ENCODE results near the gene FECH.
A peak's percentile ranks its signal among the peaks of the same experiment; 100 is the strongest.

FECH gene

GRCh38 chr18:57581301-57581934, 5.1 kb downstream of the FECH start:
- DNase-seq (ENCODE audit: low spot score), result no peak

GRCh38 chr18:57579934-57580333, 6.6 kb downstream of the FECH start:
- no peak for DNase-seq (ENCODE audit: low spot score)

GRCh38 chr18:57576316-57576715, 10.2 kb downstream of the FECH start:
- DNase-seq (ENCODE audit: low spot score), result no peak

DNA sequence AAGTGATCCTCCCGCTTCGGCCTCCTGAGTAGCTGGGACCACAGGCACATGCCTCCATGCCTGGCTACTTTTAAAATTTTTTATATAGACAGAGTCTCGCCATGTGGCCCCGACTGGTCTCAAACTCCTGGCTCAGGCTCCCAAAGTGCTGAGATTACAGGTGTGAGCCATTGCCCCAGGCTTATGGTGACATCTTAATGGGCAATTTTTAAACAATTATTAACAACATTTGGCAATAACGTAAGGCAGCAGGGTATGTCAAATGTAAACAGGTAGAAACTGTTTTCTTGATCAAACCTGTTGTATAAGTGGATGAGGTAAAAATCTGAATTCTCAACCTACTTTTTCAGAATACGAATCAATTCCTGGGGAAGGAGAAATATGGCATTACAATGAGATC, 11.0 kb downstream of the FECH start:
- no peak for DNase-seq (ENCODE audit: low spot score)

GRCh38 chr18:57574866-57575265, 11.6 kb downstream of the FECH start:
- DNase-seq (ENCODE audit: low spot score), result peak; percentile 58

- no peak for DNase-seq (ENCODE audit: low spot score)
These were observed 16.3 kb downstream of the FECH start for GRCh38 chr18:57570162-57570561.

DNA sequence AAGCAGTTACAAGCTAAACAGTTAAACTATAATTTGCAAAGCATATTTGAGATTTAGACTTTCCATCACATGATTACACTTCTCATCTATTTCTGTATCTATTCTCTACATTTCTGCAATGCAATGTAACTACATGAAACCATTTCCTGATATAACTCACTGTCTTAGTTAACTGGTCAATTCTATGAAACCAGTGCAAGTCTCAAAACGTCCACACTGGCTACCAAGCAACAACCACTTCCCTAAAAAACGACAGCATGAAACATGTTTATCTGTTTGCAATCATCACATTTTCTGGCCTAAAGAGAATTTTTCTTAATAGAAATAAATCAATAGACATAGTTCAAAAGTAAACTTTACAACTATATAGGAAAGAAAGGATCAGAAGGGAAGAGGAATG, 17.4 kb downstream of the FECH start:
- no peak for DNase-seq (ENCODE audit: low spot score)

- peak; percentile 29 for DNase-seq (ENCODE audit: low spot score)
These were observed 24.6 kb downstream of the FECH start for GRCh38 chr18:57561728-57562423.

- DNase-seq (ENCODE audit: low spot score), result no peak
These were observed 25.2 kb downstream of the FECH start for GRCh38 chr18:57561261-57561660.

GRCh38 chr18:57559314-57559713, 27.2 kb downstream of the FECH start:
- DNase-seq (ENCODE audit: low spot score), result no peak

DNA sequence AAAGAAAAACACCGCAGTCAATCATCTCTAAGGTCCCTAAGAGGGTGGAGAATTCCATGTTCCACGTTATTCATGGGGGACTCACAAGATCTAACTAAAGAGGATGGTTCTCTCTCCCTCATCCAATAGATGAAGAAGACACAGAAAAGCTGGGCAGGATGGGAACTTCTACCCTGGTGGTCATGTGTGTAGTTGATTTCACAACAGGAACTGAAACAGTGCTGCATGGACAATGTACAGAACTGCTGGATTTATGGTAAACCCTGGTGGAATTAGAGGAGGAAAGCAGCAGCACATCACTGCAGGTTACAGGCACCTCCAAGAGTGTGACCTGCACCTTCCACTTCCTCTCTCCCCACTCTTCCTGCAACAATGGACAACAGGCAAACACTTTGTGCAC, 31.4 kb downstream of the FECH start:
- no peak for DNase-seq (ENCODE audit: low spot score)

- no peak for DNase-seq (ENCODE audit: low spot score)
These were observed 36.0 kb downstream of the FECH start for GRCh38 chr18:57550510-57550909.

GRCh38 chr18:57547260-57547659, 39.2 kb downstream of the FECH start:
- no peak for DNase-seq (ENCODE audit: low spot score)

GRCh38 chr18:57544936-57545660, 41.4 kb downstream of the FECH start:
- DNase-seq (ENCODE audit: low spot score), result no peak

- no peak for DNase-seq (ENCODE audit: low spot score)
These were observed 42.9 kb downstream of the FECH start for GRCh38 chr18:57543560-57543959.

DNA sequence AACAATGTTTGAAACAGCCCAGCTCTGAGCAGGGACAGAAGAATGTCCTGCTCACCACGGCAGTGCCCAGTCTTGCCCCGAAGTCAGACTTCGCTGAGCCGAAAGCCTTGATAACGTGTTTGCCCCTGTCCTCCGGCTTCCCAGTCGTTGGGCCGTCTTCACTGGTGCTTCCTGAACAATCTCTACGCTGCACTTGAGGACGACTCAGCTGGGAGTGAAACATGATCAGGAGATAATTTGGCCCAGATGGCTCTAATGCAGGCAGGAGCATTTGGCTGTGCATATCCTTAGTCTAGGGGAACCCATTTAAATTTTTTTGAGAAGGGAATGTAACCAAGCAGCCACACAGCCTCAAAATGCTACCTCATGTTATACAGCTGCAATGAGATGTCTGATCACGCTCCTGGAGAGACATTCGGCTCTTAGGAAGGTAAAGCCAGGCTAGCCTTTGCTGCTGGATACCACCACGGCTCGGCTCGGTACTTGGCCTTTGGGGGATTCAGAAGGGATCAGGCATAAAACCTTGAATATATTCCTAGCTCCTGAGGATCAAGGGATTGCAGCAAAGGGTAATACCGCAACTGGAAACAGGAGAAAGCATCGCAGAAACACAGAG, 43.6 kb downstream of the FECH start:
- no peak for DNase-seq (ENCODE audit: low spot score)

DNA sequence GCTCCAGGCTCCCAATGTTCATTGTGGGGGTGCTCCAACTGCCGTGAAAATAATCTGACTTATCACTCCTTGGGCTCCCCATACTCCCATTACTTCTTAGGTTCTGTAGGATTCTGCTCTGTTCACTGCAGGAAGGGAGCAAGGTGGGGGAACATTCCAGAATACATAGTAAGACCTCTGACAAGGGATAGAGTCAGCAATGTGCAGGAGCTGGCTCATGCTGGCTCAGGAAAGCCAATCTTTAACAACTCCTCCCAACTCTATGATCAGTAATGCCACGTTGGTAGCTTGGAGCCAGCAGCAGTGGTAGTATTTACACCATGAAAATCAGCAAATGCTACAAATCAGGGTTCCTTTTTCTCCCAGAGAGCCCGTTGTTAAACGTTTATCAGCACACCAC, 44.4 kb downstream of the FECH start:
- DNase-seq (ENCODE audit: low spot score), result no peak

- no peak for DNase-seq (ENCODE audit: low spot score)
These were observed 46.8 kb downstream of the FECH start for GRCh38 chr18:57539702-57540101.

- no peak for DNase-seq (ENCODE audit: low spot score)
These were observed 47.9 kb downstream of the FECH start for GRCh38 chr18:57538614-57539013.

DNA sequence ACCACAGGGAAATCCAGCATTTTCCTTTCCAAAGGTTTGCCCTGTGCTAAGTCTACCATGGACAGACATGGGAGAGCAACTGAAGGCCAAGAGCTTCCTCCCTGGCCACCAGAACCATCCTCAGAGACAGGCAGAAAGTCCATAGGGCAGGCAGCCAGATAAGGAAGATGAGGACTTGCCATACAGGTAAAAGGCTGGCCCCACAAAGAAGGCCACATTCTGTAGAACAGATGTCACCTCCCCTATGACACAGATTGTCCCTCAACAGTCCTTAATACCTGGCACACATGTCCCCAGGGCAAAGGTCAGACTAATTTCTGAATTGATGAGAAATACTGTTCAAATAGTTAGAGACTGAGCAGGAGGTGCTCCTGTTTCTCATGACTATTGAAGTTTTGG, 52.0 kb downstream of the FECH start:
- no peak for DNase-seq (ENCODE audit: low spot score)

DNA sequence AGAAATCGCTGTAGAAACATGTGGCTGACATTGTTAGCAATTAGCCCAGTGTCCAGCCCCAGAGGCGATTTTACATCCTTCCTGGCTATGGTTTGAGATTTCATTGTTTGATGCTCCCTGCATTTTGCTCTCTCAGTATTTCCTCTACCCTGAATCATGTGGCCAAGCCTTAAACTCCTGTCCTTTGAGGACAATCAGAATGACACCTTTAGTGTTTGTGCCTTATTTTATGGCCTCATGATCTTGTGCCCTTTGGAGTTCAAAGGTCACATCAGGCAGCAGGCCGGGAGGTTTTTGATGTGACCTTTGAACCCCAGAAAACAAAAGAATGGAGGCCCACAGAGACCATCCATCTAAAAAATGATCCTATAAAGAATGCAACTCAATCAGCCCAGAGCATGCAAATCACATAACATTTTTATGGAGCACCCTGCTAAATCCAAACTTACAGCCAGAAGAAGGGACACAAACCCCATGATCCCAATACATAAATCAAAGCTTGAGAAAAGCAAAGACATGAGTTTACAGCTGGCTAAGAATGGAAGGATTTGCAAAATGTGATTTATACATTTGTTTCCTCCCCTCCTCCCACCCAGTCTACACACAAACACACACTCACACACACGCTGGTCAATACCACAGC, 52.5 kb downstream of the FECH start:
- DNase-seq (ENCODE audit: low spot score), result no peak

Measured in COLO829 (cell line).